ENCODE measurements around the gene SATL1.

Gene SATL1

DNA sequence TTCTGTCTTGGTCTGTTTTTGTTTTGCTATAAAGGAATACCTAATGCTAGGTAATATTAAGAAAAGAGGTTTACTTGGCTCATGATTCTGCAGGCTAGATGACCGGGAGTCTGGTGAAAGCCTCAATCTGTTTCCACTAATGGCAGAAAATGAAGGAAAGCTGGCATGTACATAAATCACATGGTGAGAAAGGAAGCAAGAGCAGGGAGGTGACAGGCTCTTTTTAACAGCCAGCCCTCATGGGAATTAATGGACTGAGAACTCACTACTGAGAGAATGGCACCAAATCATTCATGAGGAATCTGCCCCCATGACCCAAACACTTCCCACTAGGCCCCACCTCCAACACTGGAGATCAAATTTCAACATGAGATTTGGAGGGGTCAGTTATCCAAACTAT, 27.6 kb downstream of the SATL1 start:
- TF ChIP-seq, protein P1, sequence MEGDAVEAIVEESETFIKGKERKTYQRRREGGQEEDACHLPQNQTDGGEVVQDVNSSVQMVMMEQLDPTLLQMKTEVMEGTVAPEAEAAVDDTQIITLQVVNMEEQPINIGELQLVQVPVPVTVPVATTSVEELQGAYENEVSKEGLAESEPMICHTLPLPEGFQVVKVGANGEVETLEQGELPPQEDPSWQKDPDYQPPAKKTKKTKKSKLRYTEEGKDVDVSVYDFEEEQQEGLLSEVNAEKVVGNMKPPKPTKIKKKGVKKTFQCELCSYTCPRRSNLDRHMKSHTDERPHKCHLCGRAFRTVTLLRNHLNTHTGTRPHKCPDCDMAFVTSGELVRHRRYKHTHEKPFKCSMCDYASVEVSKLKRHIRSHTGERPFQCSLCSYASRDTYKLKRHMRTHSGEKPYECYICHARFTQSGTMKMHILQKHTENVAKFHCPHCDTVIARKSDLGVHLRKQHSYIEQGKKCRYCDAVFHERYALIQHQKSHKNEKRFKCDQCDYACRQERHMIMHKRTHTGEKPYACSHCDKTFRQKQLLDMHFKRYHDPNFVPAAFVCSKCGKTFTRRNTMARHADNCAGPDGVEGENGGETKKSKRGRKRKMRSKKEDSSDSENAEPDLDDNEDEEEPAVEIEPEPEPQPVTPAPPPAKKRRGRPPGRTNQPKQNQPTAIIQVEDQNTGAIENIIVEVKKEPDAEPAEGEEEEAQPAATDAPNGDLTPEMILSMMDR (IDR thresholded peaks at IDR 0.05; ENCODE audit: low read depth, low read length): no peak
- no peak for DNase-seq (ENCODE audit: extremely low read depth, low read depth)

DNA sequence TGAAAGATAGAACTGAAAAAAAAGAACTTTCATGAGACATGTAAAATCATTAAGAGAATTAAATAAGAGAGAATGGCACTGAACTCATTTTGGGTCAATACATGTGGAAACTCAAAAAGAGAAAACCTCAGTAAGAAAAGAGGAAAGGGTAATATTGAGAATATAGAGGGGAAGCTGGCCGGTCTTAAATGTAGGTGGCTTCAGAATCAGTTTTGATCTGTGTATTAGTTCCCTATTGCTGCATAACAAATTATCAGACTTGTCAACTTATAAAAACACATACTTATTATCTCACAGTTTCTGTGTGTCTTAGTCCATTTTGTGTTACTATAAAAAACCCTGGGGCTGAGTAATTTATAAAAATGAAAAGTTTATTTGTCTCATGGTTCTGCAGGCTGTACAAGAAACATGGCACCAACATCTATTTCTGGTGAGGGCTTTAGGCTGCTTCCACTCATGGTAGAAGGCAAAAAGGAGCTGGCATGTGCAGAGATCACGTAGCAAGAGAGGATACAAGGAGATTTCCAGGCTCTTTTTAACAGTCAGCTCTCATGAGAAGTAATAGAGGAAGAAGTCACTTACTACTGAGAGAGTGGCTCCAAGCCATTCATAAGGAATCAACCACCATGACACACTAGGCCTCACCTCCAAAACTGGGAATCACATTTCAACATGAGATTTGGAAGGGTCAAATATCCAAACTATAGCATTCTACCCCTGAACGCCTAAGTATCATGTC, 29.6 kb downstream of the SATL1 start:
- TF ChIP-seq, protein P1 (IDR thresholded peaks at IDR 0.05; ENCODE audit: low read depth, low read length): no peak
- no peak for DNase-seq (ENCODE audit: extremely low read depth, low read depth)

DNA sequence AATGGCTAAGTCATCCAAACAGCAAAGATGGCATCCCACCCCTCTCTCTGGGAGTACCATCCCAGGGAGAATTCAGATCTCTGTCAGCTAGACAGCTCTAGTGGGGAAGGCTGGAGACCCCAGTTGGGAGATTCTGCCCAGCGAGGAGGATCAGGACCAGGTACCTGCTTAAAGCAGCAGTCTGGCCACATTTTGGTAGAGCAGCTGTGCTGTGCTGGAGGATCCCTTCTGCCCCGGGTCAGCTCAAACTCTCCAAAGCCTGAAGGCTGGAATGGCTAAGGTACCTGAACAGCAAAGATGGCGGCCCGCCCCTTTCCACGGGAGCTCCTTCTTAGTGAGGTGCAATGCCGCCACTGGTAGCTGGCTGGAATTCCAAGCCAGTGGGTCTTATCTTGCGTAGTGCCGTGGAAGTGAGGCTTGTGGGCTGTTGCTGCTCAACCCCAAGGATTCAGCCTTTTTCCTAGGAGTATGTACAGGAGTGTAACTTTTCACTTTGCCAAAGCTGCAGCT, 40.1 kb downstream of the SATL1 start:
- TF ChIP-seq, protein P1 (IDR thresholded peaks at IDR 0.05; ENCODE audit: low read depth, low read length): no peak
- no peak for DNase-seq (ENCODE audit: extremely low read depth, low read depth)

DNA sequence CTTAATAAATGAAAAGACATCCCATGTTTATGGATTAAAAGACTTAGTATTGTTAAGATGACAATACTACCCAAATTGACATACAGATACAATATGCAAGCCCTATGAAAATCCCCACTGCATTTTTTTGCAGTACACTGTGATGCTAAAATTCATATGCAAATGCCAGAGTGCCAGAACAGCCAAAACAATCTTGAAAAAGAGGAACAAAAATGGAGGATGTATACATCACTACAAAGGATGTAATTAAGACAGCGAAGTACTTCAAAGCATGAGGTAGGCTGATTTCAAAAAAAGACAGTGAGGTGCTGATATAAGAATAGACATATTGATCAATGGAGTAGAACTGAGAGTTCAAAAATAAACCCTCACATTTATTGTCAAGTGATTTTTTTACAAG, 47.3 kb downstream of the SATL1 start:
- DNase-seq (ENCODE audit: extremely low read depth, low read depth): no peak
- TF ChIP-seq, protein P1 (IDR thresholded peaks at IDR 0.05; ENCODE audit: low read depth, low read length): no peak

DNA sequence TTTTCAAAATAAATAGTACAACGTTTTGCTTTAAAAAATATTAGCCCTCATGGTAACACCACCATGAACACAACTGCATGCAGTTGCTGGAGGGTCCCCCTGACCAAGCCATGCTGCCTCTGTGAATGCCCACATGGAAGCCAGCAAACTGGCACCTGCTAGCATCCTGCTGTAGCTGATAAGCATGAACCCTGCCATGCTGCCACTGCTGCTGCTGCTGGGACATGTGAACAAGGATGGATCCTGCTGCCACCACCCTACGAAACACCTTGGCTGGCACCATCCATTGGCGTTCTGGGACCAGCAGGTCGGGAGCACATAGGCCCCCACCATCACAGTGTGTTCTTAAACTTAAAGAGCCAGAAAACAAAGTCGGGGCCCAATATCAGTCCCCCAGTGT, 83.9 kb downstream of the SATL1 start:
- DNase-seq (ENCODE audit: extremely low read depth, low read depth): no peak
- TF ChIP-seq, protein P1 (IDR thresholded peaks at IDR 0.05; ENCODE audit: low read depth, low read length): no peak

DNA sequence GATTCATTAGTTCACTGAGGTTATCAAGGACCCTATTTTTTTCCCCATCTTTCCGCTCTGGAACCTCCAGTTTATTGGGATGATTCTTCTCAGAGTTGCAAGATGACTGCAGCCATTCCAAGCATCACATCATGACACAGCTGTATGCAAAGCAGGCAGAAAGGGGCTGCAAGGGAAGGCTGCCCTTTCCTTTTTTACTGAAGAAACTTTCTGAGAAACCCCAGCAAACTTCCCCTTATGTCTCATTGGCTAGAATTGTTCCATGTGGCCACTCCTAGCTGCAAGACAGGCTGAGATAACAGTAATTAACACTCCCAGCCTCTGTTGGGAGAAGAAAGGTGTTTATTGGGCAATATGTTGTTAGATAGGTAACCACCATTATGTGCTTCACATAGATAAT, 102.6 kb downstream of the SATL1 start:
- TF ChIP-seq, protein P1 (IDR thresholded peaks at IDR 0.05; ENCODE audit: low read depth, low read length): no peak
- DNase-seq (ENCODE audit: extremely low read depth, low read depth): no peak

DNA sequence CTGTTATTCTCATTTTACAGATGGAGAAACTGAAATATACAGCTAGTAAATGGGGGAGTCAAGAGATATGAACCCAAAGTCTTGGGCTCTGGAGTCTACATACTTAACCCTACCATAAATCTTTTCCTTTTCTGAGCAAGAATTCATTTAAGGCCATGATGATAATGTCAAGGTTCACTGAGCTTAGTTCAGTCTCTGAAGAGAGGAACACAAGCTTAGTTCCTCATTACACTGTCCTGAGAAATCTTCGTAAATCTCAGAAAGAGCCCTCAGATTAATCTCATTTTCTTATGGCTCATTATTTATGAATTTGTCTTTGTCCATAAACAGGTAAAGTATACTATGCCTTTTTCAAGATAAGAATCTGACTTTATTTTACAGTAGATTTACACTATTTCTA, 104.2 kb downstream of the SATL1 start:
- TF ChIP-seq, protein P1 (IDR thresholded peaks at IDR 0.05; ENCODE audit: low read depth, low read length): no peak
- no peak for DNase-seq (ENCODE audit: extremely low read depth, low read depth)
